RPMI8226 (cell line): ENCODE results near the gene PJA2.

Source experiments
- DNase-seq: peaks from one replicate; pipeline ENCODE4 v3.0.0-alpha.2; 2015

The PJA2 gene

GRCh38 chr5:109349388-109349787 is 60.4 kb downstream of the PJA2 start:
- DNase-seq: no peak

- DNase-seq: no peak
These were observed 62.4 kb downstream of the PJA2 start for GRCh38 chr5:109347252-109347888.

- no peak for DNase-seq
These were observed 64.1 kb downstream of the PJA2 start for GRCh38 chr5:109345699-109346098.

DNA sequence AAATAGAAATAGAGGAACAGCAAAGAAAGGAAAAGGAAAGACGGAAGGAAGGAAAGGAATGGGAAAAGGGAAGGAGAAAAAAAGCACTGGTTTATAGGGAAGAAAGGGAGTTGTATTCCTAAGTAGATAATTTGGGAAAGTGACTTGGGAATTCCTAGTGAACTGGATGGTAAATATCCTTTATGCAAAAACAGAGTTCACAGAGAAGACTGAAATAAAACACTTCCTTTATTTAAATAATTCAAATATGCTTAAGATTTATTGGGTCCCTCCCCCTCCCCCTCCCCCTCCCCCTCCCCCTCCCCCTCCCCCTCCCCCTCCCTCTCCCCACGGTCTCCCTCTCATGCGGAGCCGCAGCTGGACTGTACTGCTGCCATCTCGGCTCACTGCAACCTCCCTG is 69.4 kb downstream of the PJA2 start:
- DNase-seq: no peak

DNA sequence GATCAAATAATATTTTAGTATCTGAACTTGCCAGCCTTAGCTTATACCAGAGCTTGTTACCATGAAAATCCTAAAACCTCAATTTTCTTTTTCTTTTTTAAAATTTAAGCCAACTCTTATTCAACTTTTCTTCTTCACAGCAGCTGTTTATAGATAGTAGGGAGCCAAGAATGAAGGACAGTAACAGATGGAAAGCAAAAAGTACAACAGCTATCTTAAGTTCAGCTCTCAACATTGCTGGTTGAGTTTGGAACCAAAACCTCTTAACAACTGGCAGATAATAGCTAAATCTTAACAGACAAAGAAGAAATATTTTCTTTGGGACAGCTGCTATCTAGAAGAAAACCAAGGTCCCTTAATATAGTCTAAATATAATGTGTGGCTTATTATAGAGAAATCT is 74.7 kb downstream of the PJA2 start:
- DNase-seq: no peak

DNA sequence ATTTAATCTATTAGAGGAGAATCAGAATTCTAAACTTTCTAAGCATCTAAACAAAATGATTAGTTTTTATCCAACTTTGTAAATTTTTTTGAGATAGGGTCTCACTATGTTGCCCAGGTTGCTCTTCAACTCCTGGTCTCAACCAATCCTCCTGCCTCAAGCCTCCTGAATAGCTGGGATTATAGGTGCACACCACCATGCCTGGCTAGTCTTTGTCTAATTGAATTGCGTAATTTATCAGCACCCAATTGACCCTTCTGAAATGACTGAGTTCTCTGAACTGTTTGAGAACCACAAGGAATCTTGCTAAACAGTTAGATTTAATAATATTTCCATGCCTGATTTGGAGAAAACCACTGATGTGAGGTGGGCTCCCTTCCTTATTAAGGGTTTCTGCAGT is 75.7 kb downstream of the PJA2 start:
- DNase-seq: no peak

GRCh38 chr5:109329333-109330237 is 80.2 kb downstream of the PJA2 start:
- no peak for DNase-seq

GRCh38 chr5:109328626-109329025 is 81.1 kb downstream of the PJA2 start:
- DNase-seq: no peak

- no peak for DNase-seq
These were observed 82.2 kb downstream of the PJA2 start for GRCh38 chr5:109327570-109327969.

- DNase-seq: no peak
These were observed 82.9 kb downstream of the PJA2 start for GRCh38 chr5:109326919-109327318.

GRCh38 chr5:109325456-109325855 is 84.3 kb downstream of the PJA2 start:
- DNase-seq: no peak

GRCh38 chr5:109324931-109325330 is 84.8 kb downstream of the PJA2 start:
- no peak for DNase-seq

- no peak for DNase-seq
These were observed 85.4 kb downstream of the PJA2 start for GRCh38 chr5:109324351-109324750.

- DNase-seq: no peak
These were observed 87.1 kb downstream of the PJA2 start for GRCh38 chr5:109322694-109323093.

DNA sequence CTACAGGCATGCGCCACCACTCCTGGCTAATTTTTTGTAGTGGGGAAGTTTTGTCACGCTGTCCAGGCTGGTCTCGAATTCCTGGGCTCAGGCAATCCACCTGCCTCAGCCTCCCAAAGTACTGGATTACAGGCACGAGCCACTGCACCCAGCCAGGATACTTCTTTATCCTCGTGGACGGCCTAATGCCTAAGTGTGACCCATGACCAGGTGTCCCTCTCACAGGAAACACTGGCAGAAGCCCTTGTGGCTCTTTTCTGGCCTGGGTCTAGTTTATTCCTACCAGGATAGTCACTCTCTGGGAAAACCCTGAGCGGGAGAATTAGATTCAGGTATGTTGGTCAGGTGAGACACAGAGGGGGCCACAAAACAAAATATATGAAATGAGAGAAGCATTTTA is 90.4 kb downstream of the PJA2 start:
- no peak for DNase-seq

- no peak for DNase-seq
These were observed 91.2 kb downstream of the PJA2 start for GRCh38 chr5:109318455-109319108.

DNA sequence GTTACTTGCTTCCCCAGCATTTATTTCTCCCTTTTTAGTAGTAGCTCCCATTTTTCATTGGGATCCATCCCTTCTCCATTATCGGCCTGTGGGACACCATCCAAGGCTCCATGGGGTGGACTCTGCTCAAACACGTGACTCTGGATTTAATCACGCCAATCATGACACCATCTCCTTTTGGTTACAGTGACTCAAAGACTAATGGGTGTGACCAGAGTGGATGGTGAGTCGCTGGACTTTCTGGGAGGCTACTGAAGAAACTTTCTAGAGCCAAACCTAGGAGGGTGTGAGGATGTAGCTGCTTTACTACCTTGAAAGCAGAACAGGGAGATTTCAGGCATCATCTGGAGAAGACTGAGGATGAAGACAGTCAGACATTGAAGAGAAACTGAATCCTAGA is 93.1 kb downstream of the PJA2 start:
- no peak for DNase-seq

DNA sequence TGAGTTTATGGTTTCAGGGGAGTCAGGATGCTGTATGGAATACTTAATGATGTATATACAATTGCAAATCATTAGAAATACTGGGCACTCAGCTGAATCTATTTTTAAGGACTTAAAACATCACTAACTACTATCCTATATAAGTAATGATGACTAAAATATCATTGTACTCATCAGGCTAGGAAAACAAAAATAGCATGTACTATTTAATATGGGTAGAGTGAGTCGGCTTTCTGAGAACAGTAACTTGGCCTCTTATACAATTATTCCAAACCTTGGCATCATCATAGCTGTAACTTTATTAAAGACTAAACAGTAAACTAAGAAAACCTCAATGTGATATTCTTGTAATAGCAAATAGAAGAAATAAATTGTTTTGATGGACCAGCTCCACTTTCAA is 94.5 kb downstream of the PJA2 start:
- DNase-seq: no peak

GRCh38 chr5:109313127-109313526 is 96.6 kb downstream of the PJA2 start:
- DNase-seq: no peak

DNA sequence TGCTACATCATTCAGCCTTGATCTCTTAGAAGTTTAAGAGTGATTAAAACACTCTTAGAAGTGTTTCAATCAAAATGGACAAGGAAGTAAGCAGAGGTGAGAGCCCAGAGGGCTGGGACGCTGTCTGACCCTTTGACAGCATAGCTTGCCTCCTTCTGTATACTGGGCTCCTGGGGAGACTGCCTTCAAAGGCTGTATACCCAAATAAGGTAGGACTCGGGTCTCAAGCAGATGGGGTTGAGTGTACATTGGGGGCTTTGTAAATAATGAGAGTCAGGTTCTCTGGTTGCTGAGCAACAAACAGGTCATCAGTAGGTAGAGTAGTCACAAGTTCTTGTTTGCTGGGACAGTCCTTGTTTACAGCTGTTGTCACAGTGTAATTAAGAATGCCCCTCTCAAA is 97.1 kb downstream of the PJA2 start:
- no peak for DNase-seq

- DNase-seq: no peak
These were observed 99.5 kb downstream of the PJA2 start for GRCh38 chr5:109310315-109310714.

DNA sequence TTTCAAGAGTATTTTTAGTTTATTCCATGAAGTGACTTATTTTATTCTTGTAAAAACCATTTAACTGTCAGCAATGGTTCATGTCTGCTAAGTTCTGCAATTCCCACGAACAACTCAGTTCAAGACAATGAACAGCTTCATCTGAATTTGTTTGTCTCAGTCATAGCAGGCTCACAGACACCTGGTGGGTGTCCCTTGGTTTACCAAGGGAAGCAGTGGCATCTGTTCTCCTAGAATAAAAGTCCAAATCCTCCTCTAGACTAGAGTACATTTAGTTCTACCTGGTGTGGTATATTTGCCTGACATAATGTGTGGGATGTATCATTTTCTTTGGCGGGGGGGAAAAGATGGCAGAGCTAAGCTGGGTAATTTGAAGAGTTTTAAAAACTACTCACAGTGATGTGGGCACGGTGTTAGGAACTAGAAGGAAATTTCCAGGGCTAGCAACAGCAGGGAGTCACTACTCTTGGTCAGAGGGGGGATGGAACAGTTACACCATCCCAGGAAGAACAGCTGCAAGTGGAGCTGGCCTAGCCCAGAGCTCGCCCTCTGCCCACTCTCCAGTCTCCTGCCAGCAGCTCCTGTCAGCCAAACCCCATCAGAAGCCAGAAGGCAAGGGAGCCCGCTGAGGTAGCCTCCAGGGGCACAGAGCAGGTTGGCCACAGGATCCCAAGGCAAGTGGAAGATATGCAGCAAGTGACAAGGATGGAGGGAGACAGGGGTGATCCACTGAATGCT is 100.3 kb downstream of the PJA2 start:
- DNase-seq: no peak

DNA sequence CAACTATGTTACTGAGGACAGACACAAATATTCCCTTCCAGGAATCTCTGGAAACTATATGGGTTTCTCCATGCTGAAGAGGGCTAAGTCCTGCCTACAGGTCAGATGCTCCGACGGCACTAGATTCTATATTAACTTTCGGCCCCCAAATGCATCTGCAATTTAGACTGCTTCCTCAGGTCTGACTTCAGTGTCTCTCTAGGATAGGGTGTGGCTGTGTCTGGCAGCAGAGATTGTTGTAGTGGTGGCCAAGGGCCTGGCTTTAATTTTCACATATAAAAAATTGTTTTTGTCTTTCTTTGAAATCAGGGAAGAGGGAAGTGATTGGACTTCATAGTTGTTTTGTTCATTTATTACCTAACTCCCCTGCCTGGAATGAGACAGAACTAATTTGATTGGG is 101.8 kb downstream of the PJA2 start:
- DNase-seq: no peak
